A549 treated with AZD9567 at 1 μM for 4 hours (cell line): Measurements from ENCODE around the gene KBTBD4. TPM values are rescaled to one million over a fixed set of nuclear protein-coding genes. Genes with fewer than 3 reads are reported as not detected.

ENCODE experiments used
- total RNA-seq: library from RNA; stranded (reverse); fragments of 200-300 nt; extraction: Qiagen RNA extraction; gene quantifications from 5 replicates; pipeline ENCODE4 v1.2.3, GENCODE V29; 2022; ENCODE audit not compliant: insufficient read depth

KBTBD4 gene
- 16.1 to 22.1 TPM (median 16.2 TPM) in 5 replicates for total RNA-seq

GRCh38 chr11:47578524-47579494 lies at the start of gene KBTBD4, which contains the start of gene NDUFS3:
TSS of gene KBTBD4 (minus strand) at chr11:47578970. CDS start at chr11:47578951, 19 bp downstream.
TSS of gene NDUFS3 (plus strand) at chr11:47579074. CDS start at chr11:47579092, 18 bp downstream.

DNA sequence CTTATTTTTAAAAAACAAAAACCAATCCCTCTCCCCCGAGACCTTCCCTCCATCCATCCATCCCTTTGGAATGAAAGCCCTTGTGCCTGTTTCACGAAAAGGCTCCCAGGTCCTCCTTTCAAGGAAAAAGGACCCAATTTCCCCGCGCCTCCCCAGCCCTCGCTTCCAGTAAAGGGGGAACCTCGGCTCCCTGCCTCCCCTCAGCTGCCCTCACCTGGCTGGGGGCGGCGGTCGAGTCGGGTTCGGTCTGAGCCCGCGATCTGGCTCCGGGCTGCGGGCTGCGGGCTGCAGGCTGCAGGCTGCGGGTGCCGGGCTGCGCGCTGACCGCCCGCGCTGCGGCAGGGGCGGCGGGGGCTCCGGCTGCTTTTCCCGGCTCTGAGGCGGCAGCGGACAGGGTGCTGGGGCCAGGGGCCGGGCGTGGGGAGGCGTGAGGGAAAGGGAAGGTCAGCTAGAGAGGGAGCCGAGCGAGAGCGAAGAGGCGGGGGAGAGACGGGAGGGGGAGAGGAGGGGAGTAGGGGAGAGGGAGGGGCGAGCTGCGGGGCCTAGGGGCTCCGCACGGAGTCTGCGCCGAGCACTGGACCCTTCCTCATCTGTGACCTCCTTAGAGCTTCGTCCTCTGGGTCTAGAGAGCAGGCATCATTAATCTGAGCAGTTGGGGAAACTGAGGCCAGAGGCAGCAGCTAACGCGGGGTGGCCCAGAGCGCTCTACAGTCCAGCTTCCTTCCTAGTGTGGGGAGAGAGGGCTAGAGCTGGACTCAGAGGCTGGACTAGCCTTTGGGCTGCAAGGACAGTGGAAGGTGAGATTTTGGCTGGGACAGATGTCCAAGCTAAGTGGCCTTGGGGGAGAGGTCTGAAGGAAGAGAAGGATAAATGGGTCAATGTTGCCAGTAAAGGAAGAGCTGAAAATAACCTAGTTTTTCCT lies 15.4 kb upstream of the KBTBD4 start, which contains the start of gene C1QTNF4:
Gene C1QTNF4, minus strand, starts transcription at position 478 of the 922 bp plus-strand sequence. CDS start 3,601 bp downstream, outside the sequence.

GRCh38 chr11:47586098-47586855 lies 7.5 kb upstream of the KBTBD4 start, which contains the start of gene FAM180B:
TSS of gene FAM180B (plus strand) at chr11:47586678. CDS start at chr11:47586769, 91 bp downstream.

DNA sequence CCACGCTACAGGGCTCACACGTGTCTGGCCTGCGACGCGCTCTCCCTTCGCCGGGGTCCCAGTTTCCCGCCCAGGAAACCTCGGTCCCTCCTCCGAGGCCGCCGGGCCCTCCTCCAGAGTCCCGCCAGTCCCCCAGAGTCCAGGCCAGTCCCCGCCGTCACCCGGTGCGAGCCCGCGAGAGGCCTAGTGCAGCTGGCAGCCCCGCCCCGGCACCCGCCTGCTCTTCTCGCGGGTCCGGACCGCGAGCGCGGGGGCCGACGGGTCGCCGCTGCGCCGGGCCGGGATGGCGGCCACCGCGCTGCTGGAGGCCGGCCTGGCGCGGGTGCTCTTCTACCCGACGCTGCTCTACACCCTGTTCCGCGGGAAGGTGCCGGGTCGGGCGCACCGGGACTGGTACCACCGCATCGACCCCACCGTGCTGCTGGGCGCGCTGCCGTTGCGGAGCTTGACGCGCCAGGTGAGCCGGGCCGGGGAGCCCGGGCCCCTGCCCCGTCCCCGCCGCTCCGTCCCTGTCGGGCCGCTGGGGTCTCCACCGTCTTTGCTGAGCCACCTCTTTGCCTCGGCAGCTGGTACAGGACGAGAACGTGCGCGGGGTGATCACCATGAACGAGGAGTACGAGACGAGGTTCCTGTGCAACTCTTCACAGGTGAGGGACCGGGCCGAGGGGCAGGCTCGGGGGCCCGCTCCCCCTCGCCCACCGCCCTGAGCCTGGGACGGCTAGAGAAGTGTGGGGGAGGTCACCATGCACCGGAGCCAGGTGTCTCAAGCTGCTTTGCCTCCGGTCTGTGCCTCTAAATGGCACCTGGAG lies 13.2 kb downstream of the KBTBD4 start, which contains the start of gene PTPMT1:
Gene PTPMT1, plus strand, starts transcription at position 260 of the 809 bp plus-strand sequence. Its CDS starts 24 bp downstream, at position 284.

GRCh38 chr11:47552566-47553405 lies 26.0 kb downstream of the KBTBD4 start, which contains the start of gene CELF1:
TSS of gene CELF1 (minus strand) at chr11:47553132. CDS start at chr11:47499523, 53,609 bp downstream.

Other genes starting within 250 kb of the KBTBD4 start
- gene MYBPC3, start 226.3 kb downstream of the KBTBD4 start, total RNA-seq, result 0.05 to 0.09 TPM (median 0.05 TPM) in 4 of 5 replicates, not detected in the other
- gene SPI1, start 200.4 kb downstream of the KBTBD4 start, total RNA-seq, result 0.09 to 0.13 TPM (median 0.11 TPM) in 3 of 5 replicates, not detected in the others
- 41.7 to 59.2 TPM (median 54.4 TPM) in 5 replicates for gene SLC39A13, start 170.4 kb downstream of the KBTBD4 start, total RNA-seq
- 178 to 312 TPM (median 192 TPM) in 5 replicates for gene PSMC3, start 152.5 kb downstream of the KBTBD4 start, total RNA-seq
- 0.11 to 0.45 TPM (median 0.26 TPM) in 4 of 5 replicates, not detected in the other for gene RAPSN, start 129.8 kb downstream of the KBTBD4 start, total RNA-seq
- gene CELF1, start 25.8 kb downstream of the KBTBD4 start, total RNA-seq, result 46.1 to 70.6 TPM (median 47.7 TPM) in 5 replicates
- 49.8 to 82.8 TPM (median 75.8 TPM) in 5 replicates for gene PTPMT1, start 13.4 kb downstream of the KBTBD4 start, total RNA-seq
- 114 to 141 TPM (median 141 TPM) in 5 replicates for gene NDUFS3, start 104 bp upstream of the KBTBD4 start, total RNA-seq
- 0.06 TPM in 2 of 5 replicates, not detected in the others for gene FAM180B, start 7.7 kb upstream of the KBTBD4 start, total RNA-seq
- gene C1QTNF4, start 15.4 kb upstream of the KBTBD4 start, total RNA-seq, result 0.07 to 0.19 TPM (median 0.08 TPM) in 3 of 5 replicates, not detected in the others
- gene MTCH2, start 63.6 kb upstream of the KBTBD4 start, total RNA-seq, result 128 to 156 TPM (median 136 TPM) in 5 replicates
- 0.83 to 1.7 TPM (median 1.2 TPM) in 4 of 5 replicates, not detected in the other for gene AGBL2, start 136.4 kb upstream of the KBTBD4 start, total RNA-seq
- gene FNBP4, start 188.4 kb upstream of the KBTBD4 start, total RNA-seq, result 39.7 to 57.2 TPM (median 51.8 TPM) in 5 replicates